Activated CD8-positive, alpha-beta T cell treated with anti-CD3 and anti-CD28 coated beads, Interleukin-2, amount 10 ng/mL, durations not matched to agents 7 days and 5 days (primary cell): Measurements from ENCODE around the gene INHBC. TPM values are rescaled to one million over a fixed set of nuclear protein-coding genes. Genes with fewer than 3 reads are reported as not detected.

ENCODE experiments used
- ATAC-seq: fragments of 150-1000 bp; cut with Tn5 transposase; one replicate; pipeline ENCODE4 v1.10.0; 2021; ENCODE audit warnings: moderate library complexity
- CTCF ChIA-PET: fragments of 350-600 bp; sonication (Branson Sonifier 250); formaldehyde crosslinking; loops from one replicate; lab custom pipeline; 2021; ENCODE audit warnings: antibody characterized with exemption; lab: Charles Lee
- POLR2A ChIA-PET: fragments of 350-600 bp; sonication (Branson Sonifier 250); formaldehyde crosslinking; loops from one replicate; lab custom pipeline; 2021; ENCODE audit warnings: antibody characterized with exemption; lab: Charles Lee
- DNase-seq: peaks from one replicate; pipeline ENCODE4 v3.0.0-alpha.2; 2020
- H3K27ac Mint-ChIP-seq: one replicate; pipeline ENCODE4 v1.8.0; 2021; ENCODE audit warnings: mild to moderate bottlenecking, mixed read lengths
- H3K27me3 Mint-ChIP-seq: one replicate; pipeline ENCODE4 v1.8.0; 2021; ENCODE audit warnings: low read depth, mixed read lengths
- H3K36me3 Mint-ChIP-seq: one replicate; pipeline ENCODE4 v1.8.0; 2021; ENCODE audit warnings: low read depth, mixed read lengths
- H3K4me1 Mint-ChIP-seq: one replicate; pipeline ENCODE4 v1.8.0; 2021; ENCODE audit warnings: low read depth, mixed read lengths
- H3K4me3 Mint-ChIP-seq: one replicate; pipeline ENCODE4 v1.8.0; 2021; ENCODE audit warnings: mild to moderate bottlenecking, mixed read lengths
- H3K9me3 Mint-ChIP-seq: one replicate; pipeline ENCODE4 v1.8.0; 2022; ENCODE audit warnings: mixed read lengths; ENCODE audit not compliant: insufficient read depth
- total RNA-seq, 2 experiments: library from RNA; stranded (reverse); gene quantifications; one replicate each; pipeline ENCODE4 v1.2.3, GENCODE V29; 2021

The INHBC gene
- total RNA-seq, 2 experiments from 2014 or later, result not detected

- POLR2A ChIA-PET, result interaction anchor here (0.6 to 8.0 kb wide), 5 partner anchors 10 to 109 kb away, joined by 3 to 74 read pairs (median 7); partner anchors contain the start of genes GLI1 and MARS1
- Mint-ChIP-seq H3K36me3 (peaks cover 70% of the 10 kb centered on the region), H3K27ac (peak overlapping the region; percentile 99), H3K4me1 (peaks cover 75% of the 10 kb centered on the region), H3K4me3 (peak overlapping the region; percentile 96), H3K9me3 (no peaks in the 10 kb centered on the region), H3K27me3 (no peaks in the 10 kb centered on the region)
- CTCF ChIA-PET, result interaction anchor here (0.6 to 4.7 kb wide), 9 partner anchors 10 to 45 kb away, joined by 3 to 57 read pairs (median 11); partner anchors contain the start of genes DDIT3, GLI1 and MARS1
- DNase-seq, result no peak
- no peak for ATAC-seq
These were observed 40.9 kb downstream of the INHBC start for GRCh38 chr12:57475271-57476161.

GRCh38 chr12:57476162-57476992, 41.8 kb downstream of the INHBC start:
- Mint-ChIP-seq H3K27ac (peak overlapping the region; percentile 99), H3K36me3 (peaks cover 63% of the 10 kb centered on the region), H3K27me3 (no peaks in the 10 kb centered on the region), H3K4me3 (peak overlapping the region; percentile 96), H3K9me3 (no peaks in the 10 kb centered on the region), H3K4me1 (peaks cover 79% of the 10 kb centered on the region)
- ChIA-PET CTCF (interaction anchor here (0.5 to 4.7 kb wide), 16 partner anchors 10 to 252 kb away, joined by 3 to 57 read pairs (median 6); partner anchors contain the start of genes GLI1, INHBE and MARS1), POLR2A (interaction anchor here (0.6 to 8.0 kb wide), 9 partner anchors 8 to 108 kb away, joined by 3 to 74 read pairs (median 11); partner anchors contain the start of genes DDIT3, GLI1 and MARS1)
- peak; percentile 79 for DNase-seq
- ATAC-seq, result peak; percentile 13

DNA sequence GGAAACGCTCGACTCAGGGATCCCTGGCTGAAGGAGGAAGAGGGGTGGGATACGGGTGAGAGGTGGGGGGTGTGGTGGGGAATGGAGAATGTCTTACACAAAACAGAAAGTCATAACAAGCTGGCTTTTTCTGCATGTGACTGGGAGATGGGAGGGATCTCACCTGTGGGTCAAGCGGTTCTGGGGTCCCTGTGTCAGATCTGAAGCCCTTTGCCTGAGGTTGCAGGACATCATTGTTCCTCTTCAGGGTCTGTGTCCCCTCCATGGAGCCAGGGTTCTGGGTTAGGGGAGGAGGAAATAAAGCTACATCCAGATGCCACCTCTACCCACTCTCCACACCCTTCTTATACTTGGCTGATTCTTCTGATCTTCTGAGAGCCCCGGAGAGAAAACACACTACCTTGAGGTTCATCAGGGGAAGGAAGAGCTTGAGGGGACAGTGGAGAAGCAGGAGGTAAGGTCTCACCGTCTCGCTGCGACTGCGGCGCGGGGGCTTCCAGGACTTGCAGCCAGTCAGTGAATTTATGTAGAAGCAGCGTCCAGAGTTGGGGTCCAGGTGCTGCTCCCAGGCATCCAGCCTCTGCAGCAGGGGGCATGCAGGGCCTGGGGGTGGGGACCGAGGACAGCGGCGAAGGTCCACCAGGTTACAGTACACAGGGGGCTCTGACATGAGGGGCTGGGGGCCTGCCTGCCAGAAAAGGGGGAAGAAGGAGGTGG, 42.6 kb downstream of the INHBC start:
- H3K36me3 Mint-ChIP-seq, result peaks cover 58% of the 10 kb centered on the region
- ATAC-seq, result peak; percentile 3
- peak; percentile 38 for DNase-seq
- H3K4me3 Mint-ChIP-seq, result peak overlapping the region; percentile 96
- no peaks in the 10 kb centered on the region for H3K27me3 Mint-ChIP-seq
- CTCF ChIA-PET, result interaction anchor here (0.5 to 4.7 kb wide), 20 partner anchors 10 to 253 kb away, joined by 3 to 57 read pairs (median 4); partner anchors contain the start of genes GLI1, INHBE and MARS1
- no peaks in the 10 kb centered on the region for H3K9me3 Mint-ChIP-seq
- peak overlapping the region; percentile 99 for H3K27ac Mint-ChIP-seq
- POLR2A ChIA-PET, result interaction anchor here (0.5 to 8.0 kb wide), 9 partner anchors 9 to 1349 kb away, joined by 3 to 74 read pairs (median 11); partner anchors contain the start of genes DDIT3, ESYT1, GLI1 and MARS1
- H3K4me1 Mint-ChIP-seq, result peaks cover 79% of the 10 kb centered on the region

- H3K27me3 Mint-ChIP-seq, result no peaks in the 10 kb centered on the region
- POLR2A ChIA-PET, result interaction anchor here (0.5 to 8.0 kb wide), 9 partner anchors 8 to 1350 kb away, joined by 3 to 74 read pairs (median 11); partner anchors contain the start of genes DDIT3, ESYT1, GLI1 and MARS1
- H3K36me3 Mint-ChIP-seq, result peaks cover 50% of the 10 kb centered on the region
- H3K9me3 Mint-ChIP-seq, result no peaks in the 10 kb centered on the region
- peaks cover 72% of the 10 kb centered on the region for H3K4me1 Mint-ChIP-seq
- H3K4me3 Mint-ChIP-seq, result peak overlapping the region; percentile 96
- H3K27ac Mint-ChIP-seq, result peak overlapping the region; percentile 99
- CTCF ChIA-PET, result interaction anchor here (0.6 to 4.7 kb wide), 16 partner anchors 9 to 263 kb away, joined by 3 to 57 read pairs (median 6); partner anchors contain the start of genes DDIT3, GLI1, INHBE and MARS1
- peak; percentile 72 for DNase-seq
- peak; percentile 54 for ATAC-seq
These were observed 43.4 kb downstream of the INHBC start for GRCh38 chr12:57477710-57478681.

- no peak for DNase-seq
- POLR2A ChIA-PET, result interaction anchor here (1.4 to 8.0 kb wide), 6 partner anchors 9 to 45 kb away, joined by 7 to 74 read pairs (median 12); partner anchors contain the start of genes DDIT3, GLI1 and MARS1
- H3K4me3 Mint-ChIP-seq, result peak overlapping the region; percentile 96
- peaks cover 72% of the 10 kb centered on the region for H3K4me1 Mint-ChIP-seq
- peak; percentile 0 for ATAC-seq
- no peaks in the 10 kb centered on the region for H3K27me3 Mint-ChIP-seq
- peaks cover 43% of the 10 kb centered on the region for H3K36me3 Mint-ChIP-seq
- H3K9me3 Mint-ChIP-seq, result no peaks in the 10 kb centered on the region
- H3K27ac Mint-ChIP-seq, result peak overlapping the region; percentile 99
- CTCF ChIA-PET, result interaction anchor here (0.8 to 4.7 kb wide), 9 partner anchors 8 to 262 kb away, joined by 3 to 57 read pairs (median 3); partner anchors contain the start of genes DDIT3, GLI1, INHBE and MARS1
These were observed 44.4 kb downstream of the INHBC start for GRCh38 chr12:57479043-57479375.

DNA sequence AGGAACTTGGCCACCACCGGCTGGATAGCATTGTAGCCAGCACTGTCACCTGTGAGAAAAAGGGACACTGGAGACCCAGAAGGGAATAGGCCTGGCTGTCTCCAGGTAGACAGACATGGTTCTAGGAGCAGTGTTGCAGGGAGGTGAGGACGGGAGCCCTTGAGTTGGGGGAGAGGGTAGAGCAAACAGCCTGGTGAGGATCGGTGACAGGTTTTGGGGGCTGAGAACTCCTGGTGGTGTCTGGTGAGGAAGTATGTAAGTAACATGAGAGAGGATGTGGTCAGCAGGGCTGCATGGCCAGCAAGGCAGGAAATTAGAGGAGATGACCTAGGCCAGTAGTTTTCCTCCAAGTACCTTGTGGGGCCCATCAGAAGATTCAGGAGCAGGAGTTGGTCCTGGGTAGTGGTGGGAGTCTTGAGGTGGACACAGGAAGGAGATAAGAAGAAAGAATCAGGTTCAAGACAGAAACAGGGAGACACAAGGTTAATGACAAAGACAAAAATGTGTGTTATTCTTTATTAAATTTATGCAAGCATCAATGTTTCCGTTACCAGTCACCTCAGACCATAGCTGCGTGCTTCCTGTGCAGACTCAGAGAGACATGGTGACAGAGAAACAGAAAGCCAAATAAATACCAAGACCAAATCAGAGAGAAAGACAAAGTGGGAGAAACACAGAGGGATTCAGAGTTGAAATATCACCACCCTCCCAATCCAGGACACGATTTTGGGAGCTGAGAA, 45.0 kb downstream of the INHBC start, which contains the start of gene ARHGAP9:
Gene ARHGAP9, minus strand, starts transcription at position 491 of the 740 bp plus-strand sequence. Its CDS starts 460 bp downstream, at position 31.
- Mint-ChIP-seq H3K27me3 (no peaks in the 10 kb centered on the region), H3K4me3 (peak within 1 kb of the TSS; percentile 96), H3K4me1 (peaks cover 67% of the 10 kb centered on the region), H3K9me3 (no peaks in the 10 kb centered on the region), H3K27ac (peak within 1 kb of the TSS; percentile 99), H3K36me3 (peaks cover 37% of the 10 kb centered on the region)
- DNase-seq (peak; percentile 82), ATAC-seq (peak; percentile 57)
- ChIA-PET CTCF (interaction anchor here (0.8 to 4.7 kb wide), 9 partner anchors 7 to 262 kb away, joined by 3 to 57 read pairs (median 4); partner anchors contain the start of genes GLI1, INHBE and MARS1), POLR2A (interaction anchor here (1.1 to 8.0 kb wide), 8 partner anchors 8 to 49 kb away, joined by 3 to 74 read pairs (median 8); partner anchors contain the start of genes DDIT3, GLI1 and MARS1)

DNA sequence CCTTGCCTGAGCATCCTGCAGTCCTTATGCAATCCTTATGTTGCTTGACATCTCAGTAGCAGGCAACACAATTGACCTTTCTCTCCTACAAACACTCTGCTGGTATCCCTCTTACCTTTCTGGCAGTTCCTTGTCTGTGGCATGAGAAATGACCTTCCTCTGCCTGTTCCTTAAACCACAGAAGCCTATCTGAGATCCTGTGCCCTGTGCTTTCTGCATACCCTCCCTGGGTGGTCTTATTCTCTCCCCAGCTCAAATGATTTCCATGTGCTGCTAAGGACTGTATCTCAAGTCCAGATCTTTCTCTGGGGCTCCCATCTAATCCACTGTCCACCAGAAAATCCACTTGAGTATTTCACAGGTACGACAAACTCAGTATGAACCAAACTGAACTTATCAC, 47.1 kb downstream of the INHBC start:
- DNase-seq, result no peak
- Mint-ChIP-seq H3K27ac (peak overlapping the region; percentile 99), H3K36me3 (peaks cover 20% of the 10 kb centered on the region), H3K27me3 (no peaks in the 10 kb centered on the region), H3K4me1 (peaks cover 54% of the 10 kb centered on the region), H3K4me3 (no peak overlapping the region), H3K9me3 (no peaks in the 10 kb centered on the region)
- ATAC-seq, result no peak
- POLR2A ChIA-PET, result interaction anchor here (8.0 kb wide), 1 partner anchor 21 kb away, joined by 74 read pairs; the partner anchor contains the start of gene GLI1
- CTCF ChIA-PET, result interaction anchor here (2.7 to 3.1 kb wide), 2 partner anchors 11 to 23 kb away, joined by 8 to 19 read pairs; partner anchors contain the start of gene GLI1

DNA sequence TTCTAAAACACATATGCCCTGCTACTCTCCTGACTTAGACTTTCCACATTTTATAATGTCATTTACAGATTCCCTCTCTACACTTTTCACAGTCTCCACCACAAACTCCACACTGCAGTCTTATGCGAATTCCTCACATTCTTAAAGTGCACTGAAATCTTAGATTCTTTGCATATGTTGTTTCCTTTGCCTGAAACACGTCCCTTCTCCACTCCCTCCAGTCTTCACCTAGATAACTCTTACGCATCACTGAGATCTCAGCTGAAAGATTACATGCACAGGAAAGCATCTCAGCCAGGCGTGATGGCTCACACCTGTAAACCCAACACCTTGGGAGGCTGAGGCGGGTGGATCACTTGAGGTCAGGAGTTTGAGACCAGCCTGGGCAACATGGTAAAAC, 48.9 kb downstream of the INHBC start:
- no peak for ATAC-seq
- Mint-ChIP-seq H3K27ac (no peak overlapping the region), H3K4me3 (no peak overlapping the region), H3K36me3 (peaks cover 8% of the 10 kb centered on the region), H3K27me3 (no peaks in the 10 kb centered on the region), H3K4me1 (peaks cover 50% of the 10 kb centered on the region), H3K9me3 (no peaks in the 10 kb centered on the region)
- no peak for DNase-seq
- CTCF ChIA-PET, result interaction anchor here (1.8 kb wide), 1 partner anchor 25 kb away, joined by 7 read pairs; no protein-coding TSS in a partner anchor
- POLR2A ChIA-PET, result interaction anchor here (0.6 to 1.5 kb wide), 2 partner anchors 22 to 36 kb away, joined by 3 to 4 read pairs; partner anchors contain the start of gene DDIT3
